HepG2 (cell line): ENCODE results near the gene ARL8A. TPM values are rescaled to one million over a fixed set of nuclear protein-coding genes. Genes with fewer than 3 reads are reported as not detected.

Experiments used
- ATAC-seq: fragments of 200-7000 bp; cut with Tn5 transposase; 3 replicates; pipeline ENCODE4 v1.9.1; 2020; ENCODE audit warnings: mild to moderate bottlenecking, moderate library complexity
- BruUV-seq: library from RNA; stranded (reverse); fragments of 400-500 nt; replicated peaks from 2 replicates; lab custom pipeline; 2021; lab: Mats Ljungman, UMichigan
- CTCF ChIA-PET: fragments of 300-600 bp; formaldehyde crosslinking; extraction: SDS; loops from one replicate; lab custom pipeline; 2021; ENCODE audit warnings: low total read pairs, inconsistent platforms, low intra/inter-chr PET ratio; lab: Yijun Ruan, JAX
- POLR2A ChIA-PET: fragments of 350-600 bp; sonication (Branson Sonifier 250); formaldehyde crosslinking; loops from one replicate; lab custom pipeline; 2020; ENCODE audit warnings: antibody characterized with exemption, inconsistent platforms; lab: Yijun Ruan, JAX
- DNase-seq: peaks from one replicate; pipeline ENCODE4 v3.0.0-alpha.2; 2015; ENCODE audit warnings: low spot score
- FAIRE-seq: peaks from 3 replicates; lab custom pipeline; 2011; peaks lifted over from hg19 to GRCh38; lab: Jason Lieb, UNC
- H2AFZ ChIP-seq: one replicate; pipeline ENCODE4 v1.6.1; 2011; ENCODE audit warnings: low read length, inconsistent platforms
- H3K27ac ChIP-seq: fragments of 300-600 bp; 3 replicates; pipeline ENCODE4 v1.8.0; 2011; ENCODE audit warnings: mixed run types, mild to moderate bottlenecking, mixed read lengths, low read length, inconsistent platforms; ENCODE audit not compliant: insufficient read depth; ENCODE audit errors: extremely low read length
- H3K27me3 ChIP-seq, 2 experiments: fragments of 200-600 bp in 1 of 2; 2 replicates in 1 of 2; 3 replicates in 1 of 2; pipeline versions ENCODE4 v1.6.0 to v1.8.0; 2011; ENCODE audit warnings: low read length in 2 of 2, mild to moderate bottlenecking in 2 of 2, moderate library complexity in 2 of 2, inconsistent platforms in 1 of 2; ENCODE audit not compliant: insufficient read depth in 2 of 2, control insufficient read depth in 1 of 2
- H3K36me3 ChIP-seq, 2 experiments: fragments of 200-600 bp in 1 of 2; replicated peaks in 1 of 2; 2 replicates in 1 of 2; 3 replicates in 1 of 2; pipeline versions ENCODE4 v1.5.1 to v1.8.0; 2011; ENCODE audit warnings: low read length in 2 of 2, inconsistent platforms in 1 of 2; ENCODE audit not compliant: insufficient read depth in 2 of 2, control insufficient read depth in 1 of 2
- H3K4me1 ChIP-seq: 2 replicates; pipeline ENCODE4 v1.5.1; 2012; ENCODE audit warnings: low read length, inconsistent platforms; ENCODE audit not compliant: insufficient read depth
- H3K4me2 ChIP-seq: 2 replicates; pipeline ENCODE4 v1.6.0; 2011; ENCODE audit warnings: low read depth, low read length, inconsistent platforms
- H3K4me3 ChIP-seq, 3 experiments: fragments of 200-600 bp in 1 of 3; sonication (generic), shearing (Covaris generic) in 1 of 3; replicated peaks in 1 of 3; 2 replicates each; pipeline ENCODE4 v1.5.1; 2011 to 2016; ENCODE audit warnings: low read length in 3 of 3, inconsistent platforms in 2 of 3, low read depth in 2 of 3, mild to moderate bottlenecking in 2 of 3, control low read depth in 1 of 3, mixed read lengths in 1 of 3; ENCODE audit not compliant: insufficient read depth in 1 of 3
- H3K79me2 ChIP-seq: one replicate; pipeline ENCODE4 v1.6.1; 2011; ENCODE audit warnings: low read length, inconsistent platforms; ENCODE audit not compliant: insufficient read depth
- H3K9ac ChIP-seq: 2 replicates; pipeline ENCODE4 v1.6.0; 2011; ENCODE audit warnings: mild to moderate bottlenecking, low read depth, low read length, inconsistent platforms; ENCODE audit not compliant: insufficient read depth
- H3K9me3 ChIP-seq: 2 replicates; pipeline ENCODE4 v1.5.1; 2012; ENCODE audit warnings: mild to moderate bottlenecking, low read length
- H4K20me1 ChIP-seq: 2 replicates; pipeline ENCODE4 v1.6.0; 2011; ENCODE audit warnings: inconsistent platforms, mild to moderate bottlenecking, low read length, moderate library complexity; ENCODE audit not compliant: insufficient read depth
- FOXO1 ChIP-seq: sonication (generic); formaldehyde crosslinking; IDR thresholded peaks from 2 replicates; pipeline ENCODE4 v1.4.0; 2020; ENCODE audit warnings: missing genetic modification reagents
- NFRKB ChIP-seq: fragments of 450-650 bp; IDR thresholded peaks from 2 replicates; pipeline ENCODE4 v1.6.1; 2017
- POLR2A ChIP-seq, 2 experiments: IDR thresholded peaks; 2 replicates each; pipeline ENCODE4 v1.6.1; 2011; ENCODE audit warnings: low read depth in 2 of 2, low read length in 2 of 2, mild to moderate bottlenecking in 1 of 2, moderate library complexity in 1 of 2; ENCODE audit not compliant: insufficient read depth in 1 of 2
- ZNF230 ChIP-seq: sonication (generic); formaldehyde crosslinking; IDR thresholded peaks from 2 replicates; pipeline ENCODE4 v1.4.0; 2020; ENCODE audit warnings: mild to moderate bottlenecking, missing genetic modification reagents
- WGBS: methylation state at CpG from one replicate; pipeline ENCODE4 v1.1.6; 2017; ENCODE audit warnings: low lambda C conversion rate; 5-methylcytosine and 5-hydroxymethylcytosine counted together
- in situ Hi-C: cut with HindIII; loops from 2 replicates; pipeline ENCODE4 v1.10.0; 2017; ENCODE audit warnings: low pct_unique_long_range_greater_than_20kb; ENCODE audit not compliant: extremely low pct_ligation_motif_present
- intact Hi-C: fragments of 100-400 bp; cut with micrococcal nuclease; formaldehyde crosslinking; loops from one replicate; pipeline ENCODE4 v1.10.0; 2022; ENCODE audit not compliant: unreplicated experiment
- polyA plus RNA-seq, 8 experiments: library from polyadenylated mRNA; depleted of rRNA in 3 of 8; stranded (reverse) in 7 of 8; unstranded in 1 of 8; fragments of >200 nt; fragmentation: Illumina TruSeq in 4 of 8; extraction: Trizol in 4 of 8; gene quantifications; 2 replicates each; pipeline versions ENCODE4 v1.2.1 to v1.2.3, GENCODE V29; 2011 to 2016; ENCODE audit warnings: low read depth in 4 of 8, missing spikeins in 1 of 8, mixed read lengths in 1 of 8; ENCODE audit not compliant: insufficient read depth in 1 of 8
- total RNA-seq, 5 experiments: library from RNA; depleted of rRNA; stranded (reverse); fragments of >200 nt; fragmentation: Illumina TruSeq; extraction: Trizol; gene quantifications; 2 replicates each; pipeline ENCODE4 v1.2.3, GENCODE V29; 2016; ENCODE audit warnings: low read depth in 1 of 5
- TF ChIP-seq, protein P1 (sequence below): sonication (generic); formaldehyde crosslinking; IDR thresholded peaks from 2 replicates; pipeline ENCODE4 v1.4.0; 2020; ENCODE audit warnings: missing genetic modification reagents, borderline replicate concordance
- TF ChIP-seq, protein P2 (sequence below): sonication (generic); formaldehyde crosslinking; IDR thresholded peaks from 2 replicates; pipeline ENCODE4 v1.5.1; 2020; ENCODE audit warnings: mild to moderate bottlenecking, missing genetic modification reagents, borderline replicate concordance
- TF ChIP-seq, protein P3 (sequence below): sonication (generic); formaldehyde crosslinking; IDR thresholded peaks from 2 replicates; pipeline ENCODE4 v1.4.0; 2020; ENCODE audit warnings: mild to moderate bottlenecking, missing genetic modification reagents

Gene ARL8A
- total and polyA plus RNA-seq, 2 of the 13 experiments (the other 11 are each of a cell fraction or from before 2014, with no cell fraction given), result 2.7 to 23.4 TPM

DNA sequence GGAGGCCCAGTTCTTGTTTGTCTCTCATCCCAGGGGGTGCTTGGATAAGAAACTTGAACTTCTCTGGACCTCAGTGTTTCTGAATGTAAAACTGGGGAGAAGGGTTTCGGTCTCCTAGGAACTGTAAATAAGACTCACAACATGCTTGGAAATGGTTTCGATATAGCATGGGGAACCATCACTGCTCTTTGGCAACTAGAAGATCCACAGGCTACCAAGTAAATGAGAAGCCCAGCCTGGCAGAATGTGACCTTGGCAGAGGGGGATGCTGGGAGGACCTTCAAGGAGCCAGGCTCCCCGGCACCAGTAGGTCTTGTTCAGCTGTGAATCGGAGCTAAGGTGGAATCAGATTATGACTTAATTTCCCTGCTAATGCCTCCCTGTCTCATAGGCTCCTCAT is 3.7 kb downstream of the ARL8A start:
- WGBS, result 96% methylated on average over 2 of the region's 4 CpGs
- in situ Hi-C loops (no loop called here), intact Hi-C loops (no loop called here)
- H3K79me2 ChIP-seq, result no peaks in the 10 kb centered on the region
- H2AFZ ChIP-seq, result no peak overlapping the region
- CTCF ChIA-PET, result no interaction called here
- DNase-seq (no peak), FAIRE-seq (no peak), ATAC-seq (no peak)
- no peak overlapping the region for H3K4me3 ChIP-seq
- no peak overlapping the region for H3K4me2 ChIP-seq
- peaks cover 8% of the 10 kb centered on the region; the same call in 1 of the 2 replicates for H4K20me1 ChIP-seq
- POLR2A ChIA-PET, result no interaction called here
- peaks cover 0 to 21% of the 10 kb centered on the region in 2 experiments; a peak in 4 of 5 replicates for H3K27me3 ChIP-seq
- no peaks in the 10 kb centered on the region; a peak in 1 of 5 replicates for H3K36me3 ChIP-seq
- BruUV-seq, result no TSS peak
- peaks cover 28% of the 10 kb centered on the region for H3K4me1 ChIP-seq
- no peak overlapping the region for H3K27ac ChIP-seq
- H3K9ac ChIP-seq, result no peak overlapping the region
- H3K9me3 ChIP-seq, result no peaks in the 10 kb centered on the region
- TF ChIP-seq ZNF230 (no peak), NFRKB (no peak), FOXO1 (no peak), POLR2A (IDR thresholded peaks at IDR 0.05; ENCODE audit: insufficient read depth in 1 of 2, low read depth in 2 of 2, low read length in 2 of 2) (no peak)
- TF ChIP-seq, protein P1, sequence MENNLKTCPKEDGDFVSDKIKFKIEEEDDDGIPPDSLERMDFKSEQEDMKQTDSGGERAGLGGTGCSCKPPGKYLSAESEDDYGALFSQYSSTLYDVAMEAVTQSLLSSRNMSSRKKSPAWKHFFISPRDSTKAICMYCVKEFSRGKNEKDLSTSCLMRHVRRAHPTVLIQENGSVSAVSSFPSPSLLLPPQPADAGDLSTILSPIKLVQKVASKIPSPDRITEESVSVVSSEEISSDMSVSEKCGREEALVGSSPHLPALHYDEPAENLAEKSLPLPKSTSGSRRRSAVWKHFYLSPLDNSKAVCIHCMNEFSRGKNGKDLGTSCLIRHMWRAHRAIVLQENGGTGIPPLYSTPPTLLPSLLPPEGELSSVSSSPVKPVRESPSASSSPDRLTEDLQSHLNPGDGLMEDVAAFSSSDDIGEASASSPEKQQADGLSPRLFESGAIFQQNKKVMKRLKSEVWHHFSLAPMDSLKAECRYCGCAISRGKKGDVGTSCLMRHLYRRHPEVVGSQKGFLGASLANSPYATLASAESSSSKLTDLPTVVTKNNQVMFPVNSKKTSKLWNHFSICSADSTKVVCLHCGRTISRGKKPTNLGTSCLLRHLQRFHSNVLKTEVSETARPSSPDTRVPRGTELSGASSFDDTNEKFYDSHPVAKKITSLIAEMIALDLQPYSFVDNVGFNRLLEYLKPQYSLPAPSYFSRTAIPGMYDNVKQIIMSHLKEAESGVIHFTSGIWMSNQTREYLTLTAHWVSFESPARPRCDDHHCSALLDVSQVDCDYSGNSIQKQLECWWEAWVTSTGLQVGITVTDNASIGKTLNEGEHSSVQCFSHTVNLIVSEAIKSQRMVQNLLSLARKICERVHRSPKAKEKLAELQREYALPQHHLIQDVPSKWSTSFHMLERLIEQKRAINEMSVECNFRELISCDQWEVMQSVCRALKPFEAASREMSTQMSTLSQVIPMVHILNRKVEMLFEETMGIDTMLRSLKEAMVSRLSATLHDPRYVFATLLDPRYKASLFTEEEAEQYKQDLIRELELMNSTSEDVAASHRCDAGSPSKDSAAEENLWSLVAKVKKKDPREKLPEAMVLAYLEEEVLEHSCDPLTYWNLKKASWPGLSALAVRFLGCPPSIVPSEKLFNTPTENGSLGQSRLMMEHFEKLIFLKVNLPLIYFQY (CRISPR knock-in tag), result no peak
- TF ChIP-seq, protein P2, sequence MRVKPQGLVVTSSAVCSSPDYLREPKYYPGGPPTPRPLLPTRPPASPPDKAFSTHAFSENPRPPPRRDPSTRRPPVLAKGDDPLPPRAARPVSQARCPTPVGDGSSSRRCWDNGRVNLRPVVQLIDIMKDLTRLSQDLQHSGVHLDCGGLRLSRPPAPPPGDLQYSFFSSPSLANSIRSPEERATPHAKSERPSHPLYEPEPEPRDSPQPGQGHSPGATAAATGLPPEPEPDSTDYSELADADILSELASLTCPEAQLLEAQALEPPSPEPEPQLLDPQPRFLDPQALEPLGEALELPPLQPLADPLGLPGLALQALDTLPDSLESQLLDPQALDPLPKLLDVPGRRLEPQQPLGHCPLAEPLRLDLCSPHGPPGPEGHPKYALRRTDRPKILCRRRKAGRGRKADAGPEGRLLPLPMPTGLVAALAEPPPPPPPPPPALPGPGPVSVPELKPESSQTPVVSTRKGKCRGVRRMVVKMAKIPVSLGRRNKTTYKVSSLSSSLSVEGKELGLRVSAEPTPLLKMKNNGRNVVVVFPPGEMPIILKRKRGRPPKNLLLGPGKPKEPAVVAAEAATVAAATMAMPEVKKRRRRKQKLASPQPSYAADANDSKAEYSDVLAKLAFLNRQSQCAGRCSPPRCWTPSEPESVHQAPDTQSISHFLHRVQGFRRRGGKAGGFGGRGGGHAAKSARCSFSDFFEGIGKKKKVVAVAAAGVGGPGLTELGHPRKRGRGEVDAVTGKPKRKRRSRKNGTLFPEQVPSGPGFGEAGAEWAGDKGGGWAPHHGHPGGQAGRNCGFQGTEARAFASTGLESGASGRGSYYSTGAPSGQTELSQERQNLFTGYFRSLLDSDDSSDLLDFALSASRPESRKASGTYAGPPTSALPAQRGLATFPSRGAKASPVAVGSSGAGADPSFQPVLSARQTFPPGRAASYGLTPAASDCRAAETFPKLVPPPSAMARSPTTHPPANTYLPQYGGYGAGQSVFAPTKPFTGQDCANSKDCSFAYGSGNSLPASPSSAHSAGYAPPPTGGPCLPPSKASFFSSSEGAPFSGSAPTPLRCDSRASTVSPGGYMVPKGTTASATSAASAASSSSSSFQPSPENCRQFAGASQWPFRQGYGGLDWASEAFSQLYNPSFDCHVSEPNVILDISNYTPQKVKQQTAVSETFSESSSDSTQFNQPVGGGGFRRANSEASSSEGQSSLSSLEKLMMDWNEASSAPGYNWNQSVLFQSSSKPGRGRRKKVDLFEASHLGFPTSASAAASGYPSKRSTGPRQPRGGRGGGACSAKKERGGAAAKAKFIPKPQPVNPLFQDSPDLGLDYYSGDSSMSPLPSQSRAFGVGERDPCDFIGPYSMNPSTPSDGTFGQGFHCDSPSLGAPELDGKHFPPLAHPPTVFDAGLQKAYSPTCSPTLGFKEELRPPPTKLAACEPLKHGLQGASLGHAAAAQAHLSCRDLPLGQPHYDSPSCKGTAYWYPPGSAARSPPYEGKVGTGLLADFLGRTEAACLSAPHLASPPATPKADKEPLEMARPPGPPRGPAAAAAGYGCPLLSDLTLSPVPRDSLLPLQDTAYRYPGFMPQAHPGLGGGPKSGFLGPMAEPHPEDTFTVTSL (CRISPR knock-in tag), result no peak
- TF ChIP-seq, protein P3, sequence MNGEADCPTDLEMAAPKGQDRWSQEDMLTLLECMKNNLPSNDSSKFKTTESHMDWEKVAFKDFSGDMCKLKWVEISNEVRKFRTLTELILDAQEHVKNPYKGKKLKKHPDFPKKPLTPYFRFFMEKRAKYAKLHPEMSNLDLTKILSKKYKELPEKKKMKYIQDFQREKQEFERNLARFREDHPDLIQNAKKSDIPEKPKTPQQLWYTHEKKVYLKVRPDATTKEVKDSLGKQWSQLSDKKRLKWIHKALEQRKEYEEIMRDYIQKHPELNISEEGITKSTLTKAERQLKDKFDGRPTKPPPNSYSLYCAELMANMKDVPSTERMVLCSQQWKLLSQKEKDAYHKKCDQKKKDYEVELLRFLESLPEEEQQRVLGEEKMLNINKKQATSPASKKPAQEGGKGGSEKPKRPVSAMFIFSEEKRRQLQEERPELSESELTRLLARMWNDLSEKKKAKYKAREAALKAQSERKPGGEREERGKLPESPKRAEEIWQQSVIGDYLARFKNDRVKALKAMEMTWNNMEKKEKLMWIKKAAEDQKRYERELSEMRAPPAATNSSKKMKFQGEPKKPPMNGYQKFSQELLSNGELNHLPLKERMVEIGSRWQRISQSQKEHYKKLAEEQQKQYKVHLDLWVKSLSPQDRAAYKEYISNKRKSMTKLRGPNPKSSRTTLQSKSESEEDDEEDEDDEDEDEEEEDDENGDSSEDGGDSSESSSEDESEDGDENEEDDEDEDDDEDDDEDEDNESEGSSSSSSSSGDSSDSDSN, result no peak
